OCI-LY1 (cell line): ENCODE results near the gene TMEM198.

Experiments used
- H2AFZ ChIP-seq: fragments of 200-600 bp; sonication (generic), shearing (Covaris generic); 2 replicates; pipeline ENCODE4 v1.6.0; 2014; ENCODE audit warnings: antibody characterized with exemption, mild to moderate bottlenecking, low read length
- H3F3A ChIP-seq: fragments of 200-600 bp; sonication (generic), shearing (Covaris generic); 2 replicates; pipeline ENCODE4 v1.6.0; 2014; ENCODE audit warnings: mild to moderate bottlenecking, antibody characterized with exemption, low read length, moderate library complexity; ENCODE audit not compliant: insufficient read depth
- H3K27ac ChIP-seq: fragments of 200-600 bp; sonication (generic); 2 replicates; pipeline ENCODE4 v1.5.1; 2014; ENCODE audit warnings: low read length, mixed run types, mild to moderate bottlenecking, low read depth; ENCODE audit not compliant: poor library complexity, severe bottlenecking
- H3K27me3 ChIP-seq: fragments of 200-600 bp; sonication (generic); 2 replicates; pipeline ENCODE4 v1.6.0; 2014; ENCODE audit warnings: antibody characterized with exemption, mild to moderate bottlenecking, low read length, moderate library complexity; ENCODE audit not compliant: insufficient read depth
- H3K36me3 ChIP-seq: fragments of 200-600 bp; sonication (generic); 2 replicates; pipeline ENCODE4 v1.6.1; 2014; ENCODE audit warnings: mild to moderate bottlenecking, antibody characterized with exemption, low read length, moderate library complexity, mixed read lengths; ENCODE audit not compliant: insufficient read depth
- H3K4me1 ChIP-seq: fragments of 200-600 bp; sonication (generic); 2 replicates; pipeline ENCODE4 v1.5.1; 2014; ENCODE audit warnings: mild to moderate bottlenecking, low read length, moderate library complexity; ENCODE audit not compliant: insufficient read depth, severe bottlenecking
- H3K4me2 ChIP-seq: fragments of 200-600 bp; sonication (generic), shearing (Covaris generic); 2 replicates; pipeline ENCODE4 v1.6.1; 2014; ENCODE audit warnings: low read length
- H3K4me3 ChIP-seq: fragments of 200-600 bp; sonication (generic); 2 replicates; pipeline ENCODE4 v1.5.1; 2014; ENCODE audit warnings: low read length, low read depth, mild to moderate bottlenecking, mixed read lengths; ENCODE audit not compliant: poor library complexity, severe bottlenecking
- H3K79me2 ChIP-seq: fragments of 200-600 bp; shearing (Covaris generic); 2 replicates; pipeline ENCODE4 v1.6.1; 2016; ENCODE audit warnings: mixed run types, low read length, mixed read lengths; ENCODE audit not compliant: insufficient read depth
- H3K9ac ChIP-seq: fragments of 200-600 bp; sonication (generic), shearing (Covaris generic); 2 replicates; pipeline ENCODE4 v1.6.1; 2014; ENCODE audit warnings: mild to moderate bottlenecking, low read length, mixed read lengths
- H3K9me2 ChIP-seq: fragments of 200-600 bp; sonication (generic), shearing (Covaris generic); 2 replicates; pipeline ENCODE4 v1.6.1; 2014; ENCODE audit warnings: low read depth, mild to moderate bottlenecking, low read length, mixed read lengths
- H3K9me3 ChIP-seq: fragments of 200-600 bp; shearing (Covaris generic); 2 replicates; pipeline ENCODE4 v1.6.1; 2014; ENCODE audit warnings: low read length, mixed read lengths
- H4K20me1 ChIP-seq: fragments of 200-600 bp; sonication (generic), shearing (Covaris generic); 2 replicates; pipeline ENCODE4 v1.6.0; 2016; ENCODE audit warnings: mild to moderate bottlenecking, low read length; ENCODE audit not compliant: insufficient read depth
- EZH2 ChIP-seq: fragments of 200-600 bp; sonication (generic), shearing (Covaris generic); IDR thresholded peaks from 2 replicates; pipeline ENCODE4 v1.8.0; 2017; ENCODE audit warnings: borderline replicate concordance, mixed run types, mild to moderate bottlenecking, antibody characterized with exemption, low read length, moderate library complexity, mixed read lengths
- TF ChIP-seq, protein P1 (sequence below): fragments of 200-600 bp; sonication (generic), shearing (Covaris generic); IDR thresholded peaks from 2 replicates; pipeline ENCODE4 v1.5.1; 2017; ENCODE audit warnings: mild to moderate bottlenecking, antibody characterized with exemption, low read length, moderate library complexity, mixed read lengths

The TMEM198 gene

DNA sequence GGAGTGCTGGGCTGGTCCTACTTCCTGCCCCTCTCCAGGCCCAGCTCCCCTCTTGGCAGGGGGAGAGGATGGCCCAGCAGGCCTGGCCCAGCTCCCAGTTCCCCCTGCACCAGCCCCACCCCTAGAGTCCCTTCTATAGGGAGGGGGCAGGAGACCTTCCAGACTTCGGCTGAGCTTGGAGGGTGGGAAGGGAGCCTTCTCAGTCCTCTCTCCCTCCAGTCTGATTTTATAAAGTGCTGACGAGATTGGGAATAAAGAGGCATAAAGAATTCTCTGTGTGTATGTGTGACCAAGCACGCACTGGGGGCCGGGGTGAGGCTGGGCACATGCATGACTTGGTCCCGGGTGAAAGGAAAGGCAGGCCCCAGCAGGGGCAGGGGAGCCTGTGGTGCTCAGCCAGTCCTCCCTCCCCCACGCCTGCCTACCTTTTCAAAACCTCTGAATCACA lies 5.3 kb upstream of the TMEM198 start:
- Histone ChIP-seq H3K4me1 (peaks cover 8% of the 10 kb centered on the region), H3K9me3 (no peaks in the 10 kb centered on the region), H3K4me2 (no peak overlapping the region), H3K4me3 (no peak overlapping the region), H4K20me1 (no peaks in the 10 kb centered on the region), H3K9me2 (no peaks in the 10 kb centered on the region), H2AFZ (no peak overlapping the region), H3K79me2 (no peaks in the 10 kb centered on the region), H3F3A (no peaks in the 10 kb centered on the region), H3K27me3 (no peaks in the 10 kb centered on the region; the same call in 1 of the 2 replicates), H3K36me3 (peaks cover 11% of the 10 kb centered on the region; the same call in 1 of the 2 replicates), H3K27ac (no peak overlapping the region), H3K9ac (no peak overlapping the region)
- TF ChIP-seq EZH2: no peak
- TF ChIP-seq, protein P1, sequence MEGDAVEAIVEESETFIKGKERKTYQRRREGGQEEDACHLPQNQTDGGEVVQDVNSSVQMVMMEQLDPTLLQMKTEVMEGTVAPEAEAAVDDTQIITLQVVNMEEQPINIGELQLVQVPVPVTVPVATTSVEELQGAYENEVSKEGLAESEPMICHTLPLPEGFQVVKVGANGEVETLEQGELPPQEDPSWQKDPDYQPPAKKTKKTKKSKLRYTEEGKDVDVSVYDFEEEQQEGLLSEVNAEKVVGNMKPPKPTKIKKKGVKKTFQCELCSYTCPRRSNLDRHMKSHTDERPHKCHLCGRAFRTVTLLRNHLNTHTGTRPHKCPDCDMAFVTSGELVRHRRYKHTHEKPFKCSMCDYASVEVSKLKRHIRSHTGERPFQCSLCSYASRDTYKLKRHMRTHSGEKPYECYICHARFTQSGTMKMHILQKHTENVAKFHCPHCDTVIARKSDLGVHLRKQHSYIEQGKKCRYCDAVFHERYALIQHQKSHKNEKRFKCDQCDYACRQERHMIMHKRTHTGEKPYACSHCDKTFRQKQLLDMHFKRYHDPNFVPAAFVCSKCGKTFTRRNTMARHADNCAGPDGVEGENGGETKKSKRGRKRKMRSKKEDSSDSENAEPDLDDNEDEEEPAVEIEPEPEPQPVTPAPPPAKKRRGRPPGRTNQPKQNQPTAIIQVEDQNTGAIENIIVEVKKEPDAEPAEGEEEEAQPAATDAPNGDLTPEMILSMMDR: no peak

- Histone ChIP-seq H3F3A (no peaks in the 10 kb centered on the region), H3K9me2 (no peaks in the 10 kb centered on the region), H3K9me3 (no peaks in the 10 kb centered on the region), H4K20me1 (no peaks in the 10 kb centered on the region), H3K36me3 (peaks cover 11% of the 10 kb centered on the region; the same call in 1 of the 2 replicates), H3K4me1 (peaks cover 10% of the 10 kb centered on the region), H3K4me2 (no peak overlapping the region), H3K9ac (no peak overlapping the region), H3K27ac (no peak overlapping the region), H3K27me3 (no peaks in the 10 kb centered on the region; the same call in 1 of the 2 replicates), H3K4me3 (no peak overlapping the region), H2AFZ (no peak overlapping the region), H3K79me2 (no peaks in the 10 kb centered on the region)
- TF ChIP-seq, protein P1: no peak
- no peak for TF ChIP-seq EZH2
Observed at GRCh38 chr2:219538956-219539788, 4.7 kb upstream of the TMEM198 start.

GRCh38 chr2:219539926-219540678 lies 3.7 kb upstream of the TMEM198 start:
- TF ChIP-seq, protein P1: no peak
- TF ChIP-seq EZH2: no peak
- no peaks in the 10 kb centered on the region; the same call in 1 of the 2 replicates for H3K27me3 ChIP-seq
- H3K4me3 ChIP-seq: no peak overlapping the region
- no peak overlapping the region for H3K27ac ChIP-seq
- H3K9ac ChIP-seq: no peak overlapping the region
- H3K9me2 ChIP-seq: no peaks in the 10 kb centered on the region
- H4K20me1 ChIP-seq: no peaks in the 10 kb centered on the region
- no peaks in the 10 kb centered on the region for H3K79me2 ChIP-seq
- H2AFZ ChIP-seq: no peak overlapping the region
- H3K4me2 ChIP-seq: no peak overlapping the region
- H3F3A ChIP-seq: no peaks in the 10 kb centered on the region
- H3K9me3 ChIP-seq: no peaks in the 10 kb centered on the region
- peaks cover 13% of the 10 kb centered on the region for H3K4me1 ChIP-seq
- H3K36me3 ChIP-seq: peaks cover 11% of the 10 kb centered on the region; the same call in 1 of the 2 replicates
